ENCODE measurements around the gene HEPN1. TPM values are rescaled to one million over a fixed set of nuclear protein-coding genes. Genes with fewer than 3 reads are reported as not detected.

HEPN1 gene
- total and polyA plus RNA-seq, 9 of the 15 experiments (the other 6 are each of a cell fraction or from before 2014, with no cell fraction given): not detected

- ATAC-seq: no peak
- FAIRE-seq: no peak
- Histone ChIP-seq H3K9me1 (ENCODE audit: control insufficient read depth, insufficient read depth, low read length) (peaks cover 2% of the 10 kb centered on the region), H4K20me1 (replicated peaks; ENCODE audit: control insufficient read depth, insufficient read depth, low read length) (0 out of 2 replicates have a peak, but pooled peaks cover 4% of the 10 kb centered on the region), H3K27me3 (ENCODE audit: control insufficient read depth in 2 of 2, insufficient read depth in 2 of 2, low read length in 2 of 2) (peaks cover 19 to 71% of the 10 kb centered on the region in 2 experiments), H3K9ac (ENCODE audit: insufficient read depth in 1 of 2, low read depth in 2 of 2, low read length in 2 of 2) (no peak overlapping the region), H3K4me2 (ENCODE audit: insufficient read depth, low read length) (no peak overlapping the region), H3K4me1 (replicated peaks in 1 of 2; ENCODE audit: control insufficient read depth in 2 of 2, insufficient read depth in 2 of 2, low read length in 2 of 2) (no peaks in the 10 kb centered on the region), H2AFZ (ENCODE audit: low read depth, low read length) (no peak overlapping the region), H3K79me2 (ENCODE audit: control insufficient read depth, insufficient read depth, low read length) (no peaks in the 10 kb centered on the region), H3K4me3 (no peak overlapping the region), H3K27ac (ENCODE audit: extremely low read depth, low read depth, low read length) (no peak overlapping the region), H3K36me3 (ENCODE audit: control insufficient read depth, insufficient read depth, low read length) (no peaks in the 10 kb centered on the region), H3K9me3 (replicated peaks; ENCODE audit: control insufficient read depth, insufficient read depth, low read depth, low read length) (no peaks in the 10 kb centered on the region)
- in situ Hi-C loops (cut with MboI): no loop called here
- DNase-seq (ENCODE audit: extremely low read depth in 1 of 4, low spot score in 3 of 4): no peak
- WGBS (ENCODE audit: insufficient coverage, low coverage, missing lambda C conversion rate): under 1% methylated on average over 12 of the region's 12 CpGs
- CTCF ChIA-PET (ENCODE audit: low intra/inter-chr PET ratio): no interaction called here
- no TSS peak for BruUV-seq (replicated peaks)
- intact Hi-C loops (cut with micrococcal nuclease): no loop called here
- TF ChIP-seq MTA1 (IDR thresholded peaks at IDR 0.05; ENCODE audit: borderline replicate concordance) (no peak), NRF1 (conservative IDR thresholded peaks at IDR 0.05 in 1 of 2, IDR thresholded peaks at IDR 0.05 in 1 of 2) (0 out of 4 replicates have a peak, but pooled peaks of 1 of the 2 experiments have one; percentile 11)
- POLR2A ChIA-PET: interaction anchor here (0.7 kb wide), 1 partner anchor 664 kb away, joined by 3 read pairs; no protein-coding TSS in a partner anchor
Measured at GRCh38 chr11:124891373-124891861, 27.6 kb upstream of the HEPN1 start.

GRCh38 chr11:124892146-124892545, 26.9 kb upstream of the HEPN1 start:
- 0 out of 2 replicates have a peak, but pooled peaks cover 4% of the 10 kb centered on the region for H4K20me1 ChIP-seq (replicated peaks; ENCODE audit: control insufficient read depth, insufficient read depth, low read length)
- intact Hi-C loops (cut with micrococcal nuclease): no loop called here
- ATAC-seq: no peak
- WGBS (ENCODE audit: insufficient coverage, low coverage, missing lambda C conversion rate): 3% methylated on average over 2 of the region's 2 CpGs
- H3K4me1 ChIP-seq (replicated peaks in 1 of 2; ENCODE audit: control insufficient read depth in 2 of 2, insufficient read depth in 2 of 2, low read length in 2 of 2): no peaks in the 10 kb centered on the region
- no peak for TF ChIP-seq ZNF583 (CRISPR knock-in tag; IDR thresholded peaks at IDR 0.05)
- no peak for TF ChIP-seq NFIX (CRISPR knock-in tag; IDR thresholded peaks at IDR 0.05; ENCODE audit: low read depth)
- TF ChIP-seq, protein P1, sequence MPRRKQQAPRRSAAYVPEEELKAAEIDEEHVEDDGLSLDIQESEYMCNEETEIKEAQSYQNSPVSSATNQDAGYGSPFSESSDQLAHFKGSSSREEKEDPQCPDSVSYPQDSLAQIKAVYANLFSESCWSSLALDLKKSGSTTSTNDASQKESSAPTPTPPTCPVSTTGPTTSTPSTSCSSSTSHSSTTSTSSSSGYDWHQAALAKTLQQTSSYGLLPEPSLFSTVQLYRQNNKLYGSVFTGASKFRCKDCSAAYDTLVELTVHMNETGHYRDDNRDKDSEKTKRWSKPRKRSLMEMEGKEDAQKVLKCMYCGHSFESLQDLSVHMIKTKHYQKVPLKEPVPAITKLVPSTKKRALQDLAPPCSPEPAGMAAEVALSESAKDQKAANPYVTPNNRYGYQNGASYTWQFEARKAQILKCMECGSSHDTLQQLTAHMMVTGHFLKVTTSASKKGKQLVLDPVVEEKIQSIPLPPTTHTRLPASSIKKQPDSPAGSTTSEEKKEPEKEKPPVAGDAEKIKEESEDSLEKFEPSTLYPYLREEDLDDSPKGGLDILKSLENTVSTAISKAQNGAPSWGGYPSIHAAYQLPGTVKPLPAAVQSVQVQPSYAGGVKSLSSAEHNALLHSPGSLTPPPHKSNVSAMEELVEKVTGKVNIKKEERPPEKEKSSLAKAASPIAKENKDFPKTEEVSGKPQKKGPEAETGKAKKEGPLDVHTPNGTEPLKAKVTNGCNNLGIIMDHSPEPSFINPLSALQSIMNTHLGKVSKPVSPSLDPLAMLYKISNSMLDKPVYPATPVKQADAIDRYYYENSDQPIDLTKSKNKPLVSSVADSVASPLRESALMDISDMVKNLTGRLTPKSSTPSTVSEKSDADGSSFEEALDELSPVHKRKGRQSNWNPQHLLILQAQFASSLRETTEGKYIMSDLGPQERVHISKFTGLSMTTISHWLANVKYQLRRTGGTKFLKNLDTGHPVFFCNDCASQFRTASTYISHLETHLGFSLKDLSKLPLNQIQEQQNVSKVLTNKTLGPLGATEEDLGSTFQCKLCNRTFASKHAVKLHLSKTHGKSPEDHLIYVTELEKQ (CRISPR knock-in tag; IDR thresholded peaks at IDR 0.05): no peak
- TF ChIP-seq NCOA2 (IDR thresholded peaks at IDR 0.05; ENCODE audit: partially characterized antibody in 2 of 2): no peak
- TF ChIP-seq SREBF1 (IDR thresholded peaks at IDR 0.05; ENCODE audit: borderline replicate concordance, low read depth, low read length): no peak
- H2AFZ ChIP-seq (ENCODE audit: low read depth, low read length): no peak overlapping the region
- H3K4me2 ChIP-seq (ENCODE audit: insufficient read depth, low read length): no peak overlapping the region
- no peak overlapping the region for H3K27ac ChIP-seq (ENCODE audit: extremely low read depth, low read depth, low read length)
- in situ Hi-C loops (cut with MboI): no loop called here
- peaks cover 2% of the 10 kb centered on the region for H3K9me1 ChIP-seq (ENCODE audit: control insufficient read depth, insufficient read depth, low read length)
- H3K4me3 ChIP-seq: no peak overlapping the region
- no peak overlapping the region for H3K9ac ChIP-seq (ENCODE audit: insufficient read depth in 1 of 2, low read depth in 2 of 2, low read length in 2 of 2)
- no peaks in the 10 kb centered on the region for H3K36me3 ChIP-seq (ENCODE audit: control insufficient read depth, insufficient read depth, low read length)
- ChIA-PET CTCF (ENCODE audit: low intra/inter-chr PET ratio) (no interaction called here), POLR2A (interaction anchor here (0.7 kb wide), 1 partner anchor 663 kb away, joined by 3 read pairs; no protein-coding TSS in a partner anchor)
- no peak for FAIRE-seq
- no peaks in the 10 kb centered on the region for H3K9me3 ChIP-seq (replicated peaks; ENCODE audit: control insufficient read depth, insufficient read depth, low read depth, low read length)
- DNase-seq (ENCODE audit: extremely low read depth in 1 of 4, low spot score in 3 of 4): no peak
- H3K79me2 ChIP-seq (ENCODE audit: control insufficient read depth, insufficient read depth, low read length): no peaks in the 10 kb centered on the region
- peaks cover 17 to 69% of the 10 kb centered on the region in 2 experiments for H3K27me3 ChIP-seq (ENCODE audit: control insufficient read depth in 2 of 2, insufficient read depth in 2 of 2, low read length in 2 of 2)
- BruUV-seq (replicated peaks): no TSS peak

Data from K562 (cell line).